Placental pericyte (primary cell): ENCODE results near the gene PRRT1B. TPM values are rescaled to one million over a fixed set of nuclear protein-coding genes. Genes with fewer than 3 reads are reported as not detected.

Source experiments
- total RNA-seq: library from RNA; depleted of rRNA; stranded (reverse); fragments of >200 nt; gene quantifications from 2 replicates; pipeline ENCODE4 v1.2.3, GENCODE V29; 2012

The PRRT1B gene
- not detected in 2 replicates for total RNA-seq

DNA sequence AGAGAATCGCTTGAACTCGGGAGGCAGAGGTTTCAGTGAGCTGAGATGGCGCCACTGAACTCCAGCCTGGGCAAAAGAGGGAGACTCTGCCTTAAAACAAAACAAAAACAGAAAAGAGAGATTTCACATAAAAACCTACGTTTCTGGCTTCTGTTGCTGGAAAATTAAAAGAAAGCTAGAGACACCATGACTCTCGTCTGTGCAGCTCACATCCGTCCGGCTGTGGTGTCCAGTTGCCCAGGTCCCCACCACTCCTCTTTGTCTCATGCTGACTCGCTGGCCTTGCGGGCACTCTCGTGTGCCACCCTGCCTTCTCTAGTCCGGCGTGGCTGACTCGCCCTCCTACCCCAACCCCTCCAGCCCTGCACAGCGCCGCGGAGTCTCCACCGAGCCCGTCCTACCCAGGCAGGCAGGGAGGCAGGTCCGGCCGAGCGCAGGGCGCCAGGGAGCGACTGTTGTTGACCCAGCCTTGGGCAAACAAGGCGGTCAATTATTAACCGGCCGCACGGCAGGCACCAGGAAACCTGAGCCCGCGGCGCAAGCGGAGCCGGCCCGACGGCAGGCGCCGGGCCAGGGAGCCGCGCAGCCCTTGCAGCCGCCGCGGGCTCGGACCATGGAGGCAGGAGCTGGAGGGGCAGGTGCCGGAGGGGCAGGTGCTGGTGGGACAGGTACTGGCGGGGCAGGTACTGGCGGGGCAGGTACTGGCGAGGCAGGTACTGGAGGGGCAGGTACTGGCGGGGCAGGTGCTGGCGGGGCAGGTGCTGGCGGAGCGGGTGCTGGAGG is at the start of gene PRRT1B:
PRRT1B (plus strand) TSS at position 521 of the 783 bp plus-strand sequence; CDS start at position 614, 93 bp downstream.

DNA sequence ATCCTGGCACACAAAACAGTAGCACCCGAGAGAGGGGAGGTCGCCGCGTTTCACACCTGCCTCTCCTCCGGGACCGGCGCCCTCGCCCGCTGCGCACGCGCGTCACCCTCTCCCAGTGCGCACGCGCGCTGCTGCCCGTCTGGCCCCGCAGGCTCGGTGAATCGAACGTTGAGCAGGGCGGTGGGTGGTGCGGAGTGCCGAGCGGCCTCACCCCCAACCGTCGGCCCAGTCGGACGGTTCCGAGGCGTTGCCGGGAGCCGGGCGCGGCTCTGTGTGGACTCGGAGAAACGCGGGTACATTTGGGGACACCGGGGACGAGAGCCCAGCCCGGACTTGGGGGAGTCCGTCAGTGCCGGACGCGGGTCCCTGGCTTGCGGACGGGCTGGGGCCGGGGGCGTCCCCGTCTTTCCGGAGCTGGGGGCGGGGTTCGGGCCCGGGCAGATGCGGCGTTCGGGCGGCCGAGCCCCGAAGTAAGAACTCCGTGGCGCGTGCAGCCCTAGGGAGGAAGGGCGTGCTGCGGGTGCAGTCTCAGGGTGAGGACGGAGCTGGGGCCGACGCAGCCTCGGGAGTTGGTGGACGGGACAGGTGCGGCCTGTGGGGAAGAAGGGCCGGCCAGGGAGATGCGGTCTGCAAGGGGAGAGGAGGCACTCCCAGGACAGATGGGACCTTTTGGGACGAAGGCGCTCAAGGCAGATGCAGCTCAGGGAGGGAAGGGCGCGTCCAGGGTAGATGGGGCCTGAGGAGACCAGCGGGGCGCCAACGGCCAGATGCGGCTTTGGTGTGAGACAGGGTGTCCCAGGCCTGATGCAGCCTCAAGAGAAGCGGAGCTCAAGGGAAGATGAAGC is 42.3 kb upstream of the PRRT1B start, which contains the start of gene POMT1:
POMT1 (plus strand) TSS at position 138 of the 845 bp plus-strand sequence. CDS start 1,301 bp downstream, outside the sequence.

GRCh38 chr9:131530920-131531832 is 14.1 kb upstream of the PRRT1B start, which contains the start of gene UCK1:
Gene UCK1, minus strand, starts transcription at chr9:131531263. Its CDS starts 89 bp downstream, at chr9:131531174.

Other genes starting within 250 kb of the PRRT1B start
- gene PRRC2B, start 151.4 kb upstream of the PRRT1B start, total RNA-seq: 75.0 and 109 TPM in 2 replicates
- 33.5 and 42.9 TPM in 2 replicates for gene POMT1, start 42.6 kb upstream of the PRRT1B start, total RNA-seq
- gene UCK1, start 14.3 kb upstream of the PRRT1B start, total RNA-seq: 19.9 and 27.9 TPM in 2 replicates
- 35.4 and 38.1 TPM in 2 replicates for gene RAPGEF1, start 194.6 kb downstream of the PRRT1B start, total RNA-seq